Lower leg skin (tissue), 4 donors: ENCODE results near the gene VIM. TPM values are rescaled to one million over a fixed set of nuclear protein-coding genes. Genes with fewer than 3 reads are reported as not detected.

Source experiments
- DNase-seq, 2 donors: peaks; one replicate each; pipeline ENCODE4 v3.0.0-alpha.2; 2019; ENCODE audit warnings: low spot score in 2 of 2
- H3K4me3 ChIP-seq: fragments of 200-600 bp; sonication (generic); 2 replicates; pipeline ENCODE4 v1.5.1; 2017; ENCODE audit warnings: mild to moderate bottlenecking, low read depth; ENCODE audit not compliant: poor library complexity, severe bottlenecking
- POLR2A ChIP-seq, 2 donors: fragments of 450-650 bp; IDR thresholded peaks; one replicate each; pipeline ENCODE4 v1.6.1; 2016 to 2017; ENCODE audit warnings: antibody characterized with exemption in 2 of 2, mild to moderate bottlenecking in 1 of 2, moderate library complexity in 1 of 2
- WGBS, 2 donors: methylation state at CpG; one replicate each; pipeline ENCODE4 v1.1.5; 2018; 5-methylcytosine and 5-hydroxymethylcytosine counted together
- intact Hi-C: fragments of 100-400 bp; cut with DNase I; formaldehyde crosslinking; loops from one replicate; pipeline ENCODE4 v1.15.0; 2023; ENCODE audit warnings: low total_unique reads
- total RNA-seq, 4 donors: library from RNA; depleted of rRNA; stranded (reverse); fragments of >200 nt; gene quantifications; one replicate each; pipeline ENCODE4 v1.1.0, GENCODE V29; 2016
- TF ChIP-seq, protein P1 (sequence below), 3 donors: fragments of 450-650 bp; IDR thresholded peaks; one replicate each; pipeline ENCODE4 v1.5.1; 2016; ENCODE audit warnings: antibody characterized with exemption in 3 of 3, mild to moderate bottlenecking in 3 of 3, moderate library complexity in 2 of 3

The VIM gene
- total RNA-seq, 4 donors from 2014 or later = 891 to 2,288 (median 1,243) TPM

DNA sequence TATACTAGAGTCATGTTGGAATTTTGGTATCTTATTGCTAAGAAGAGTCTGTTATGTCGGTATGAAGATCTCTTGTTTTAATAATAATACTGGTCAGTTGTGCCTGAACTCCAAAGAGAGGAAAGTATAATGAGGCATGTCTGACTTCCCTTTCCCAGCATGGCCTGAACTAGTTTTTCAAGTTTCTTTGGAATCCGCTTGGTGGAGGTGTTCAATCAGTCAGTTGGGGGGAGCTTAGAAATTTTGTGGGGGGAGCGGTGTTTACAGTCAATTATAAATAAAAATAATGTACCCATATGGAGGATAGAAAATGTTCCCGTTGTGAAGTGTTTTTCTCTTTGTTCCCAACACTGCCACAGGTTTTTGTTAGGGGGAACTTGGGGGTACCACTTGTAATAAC, 25.0 kb upstream of the VIM start:
- TF ChIP-seq, protein P1, sequence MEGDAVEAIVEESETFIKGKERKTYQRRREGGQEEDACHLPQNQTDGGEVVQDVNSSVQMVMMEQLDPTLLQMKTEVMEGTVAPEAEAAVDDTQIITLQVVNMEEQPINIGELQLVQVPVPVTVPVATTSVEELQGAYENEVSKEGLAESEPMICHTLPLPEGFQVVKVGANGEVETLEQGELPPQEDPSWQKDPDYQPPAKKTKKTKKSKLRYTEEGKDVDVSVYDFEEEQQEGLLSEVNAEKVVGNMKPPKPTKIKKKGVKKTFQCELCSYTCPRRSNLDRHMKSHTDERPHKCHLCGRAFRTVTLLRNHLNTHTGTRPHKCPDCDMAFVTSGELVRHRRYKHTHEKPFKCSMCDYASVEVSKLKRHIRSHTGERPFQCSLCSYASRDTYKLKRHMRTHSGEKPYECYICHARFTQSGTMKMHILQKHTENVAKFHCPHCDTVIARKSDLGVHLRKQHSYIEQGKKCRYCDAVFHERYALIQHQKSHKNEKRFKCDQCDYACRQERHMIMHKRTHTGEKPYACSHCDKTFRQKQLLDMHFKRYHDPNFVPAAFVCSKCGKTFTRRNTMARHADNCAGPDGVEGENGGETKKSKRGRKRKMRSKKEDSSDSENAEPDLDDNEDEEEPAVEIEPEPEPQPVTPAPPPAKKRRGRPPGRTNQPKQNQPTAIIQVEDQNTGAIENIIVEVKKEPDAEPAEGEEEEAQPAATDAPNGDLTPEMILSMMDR (IDR thresholded peaks at IDR 0.05) = no peak
- no peak for TF ChIP-seq POLR2A (IDR thresholded peaks at IDR 0.05)
- intact Hi-C loops = no loop called here
- no peak for DNase-seq
- WGBS, 2 donors = 90 to 91% methylated on average over 4 of the region's 4 CpGs
- no peak overlapping the region for H3K4me3 ChIP-seq

DNA sequence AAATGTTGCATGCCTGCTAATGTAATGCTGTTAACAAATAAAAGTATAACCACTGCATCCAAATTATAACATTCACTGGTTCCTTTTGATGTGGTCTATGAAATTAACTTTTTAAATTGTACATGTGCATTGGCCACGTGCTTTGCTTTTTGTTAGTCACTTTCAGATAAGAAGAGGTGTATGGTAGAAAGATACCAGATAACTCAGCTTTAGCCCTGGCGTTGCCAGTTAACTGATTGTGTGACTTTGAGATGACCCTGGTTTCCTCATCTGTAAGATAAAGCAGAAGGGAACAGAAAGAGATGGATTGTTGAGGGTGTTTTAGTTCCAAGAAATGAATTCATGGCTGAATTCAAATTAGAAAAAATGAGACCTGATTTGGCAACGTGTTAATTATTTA, 24.6 kb upstream of the VIM start:
- intact Hi-C loops = no loop called here
- H3K4me3 ChIP-seq = no peak overlapping the region
- TF ChIP-seq, protein P1 (IDR thresholded peaks at IDR 0.05) = no peak
- no peak for TF ChIP-seq POLR2A (IDR thresholded peaks at IDR 0.05)
- DNase-seq = no peak
- WGBS, 2 donors = 55 to 56% methylated on average over 3 of the region's 3 CpGs

DNA sequence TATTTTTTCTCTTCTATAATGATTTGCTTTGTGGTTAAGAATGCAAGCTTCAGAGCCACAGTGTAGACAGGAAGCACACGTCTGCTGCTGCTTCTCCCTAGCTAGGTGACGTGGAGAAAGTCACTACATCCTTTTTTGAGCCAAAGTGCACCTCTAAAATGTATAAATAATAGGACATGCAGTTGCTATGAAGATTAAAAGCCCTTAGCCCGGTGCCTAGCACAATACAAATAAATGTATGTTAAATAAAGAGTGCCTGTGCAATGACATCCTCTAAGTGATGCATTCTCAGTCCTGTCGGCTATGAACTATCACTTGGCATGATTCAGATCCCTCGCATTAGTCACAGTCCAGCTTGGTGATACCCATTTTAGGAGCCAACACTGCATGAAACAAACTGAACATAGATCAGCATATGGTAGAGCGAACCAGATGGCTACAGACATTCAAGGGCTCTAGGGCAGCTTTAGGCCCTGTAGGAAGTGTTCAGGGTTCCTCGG, 21.8 kb upstream of the VIM start:
- no peak overlapping the region for H3K4me3 ChIP-seq
- WGBS, 2 donors = 72 to 86% methylated on average over 7 of the region's 7 CpGs
- DNase-seq = no peak
- no peak for TF ChIP-seq POLR2A (IDR thresholded peaks at IDR 0.05)
- TF ChIP-seq, protein P1 (IDR thresholded peaks at IDR 0.05) = no peak
- intact Hi-C loops = no loop called here

DNA sequence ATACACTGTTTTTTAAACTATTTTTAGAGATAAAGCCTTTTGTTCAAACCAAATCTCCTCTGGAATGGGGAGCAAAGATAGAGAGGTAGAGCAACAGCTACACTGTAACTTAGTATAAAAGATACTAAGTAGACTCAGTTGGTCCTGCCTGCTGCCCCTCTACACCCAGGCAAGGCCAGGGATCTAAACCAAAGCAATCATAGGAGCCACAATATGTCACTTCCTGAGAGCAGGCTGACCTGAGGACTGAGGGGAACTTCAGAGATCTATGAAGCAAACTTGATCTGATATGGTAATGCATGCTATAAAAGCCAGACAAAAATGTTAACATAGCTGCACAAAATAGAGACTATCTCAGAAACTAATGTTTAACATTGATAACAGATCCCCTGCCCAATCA, 19.6 kb upstream of the VIM start:
- H3K4me3 ChIP-seq = no peak overlapping the region
- no peak for TF ChIP-seq POLR2A (IDR thresholded peaks at IDR 0.05)
- TF ChIP-seq, protein P1 (IDR thresholded peaks at IDR 0.05) = no peak
- no peak for DNase-seq
- intact Hi-C loops = no loop called here

DNA sequence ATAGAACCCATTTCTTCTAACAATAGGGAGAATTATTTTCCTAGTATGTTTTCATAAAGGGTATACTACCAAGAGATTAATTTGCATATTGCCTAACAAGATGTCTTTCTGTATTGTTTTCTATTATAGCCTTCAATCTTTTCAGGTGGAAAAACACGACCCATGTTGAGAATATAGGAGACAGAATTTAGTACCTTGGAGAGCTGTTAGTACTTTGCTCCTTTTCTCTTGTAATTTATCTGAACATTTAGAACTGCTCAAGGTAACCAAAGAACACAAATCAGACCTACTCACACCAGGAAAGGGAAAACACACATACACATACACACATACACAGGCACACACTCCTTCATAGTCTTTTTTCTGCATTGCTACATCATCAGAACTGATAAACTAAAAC, 18.7 kb upstream of the VIM start:
- 73 to 92% methylated on average over 1 of the region's 1 CpG for WGBS, 2 donors
- DNase-seq = no peak
- no peak overlapping the region for H3K4me3 ChIP-seq
- intact Hi-C loops = no loop called here
- no peak for TF ChIP-seq POLR2A (IDR thresholded peaks at IDR 0.05)
- TF ChIP-seq, protein P1 (IDR thresholded peaks at IDR 0.05) = no peak

DNA sequence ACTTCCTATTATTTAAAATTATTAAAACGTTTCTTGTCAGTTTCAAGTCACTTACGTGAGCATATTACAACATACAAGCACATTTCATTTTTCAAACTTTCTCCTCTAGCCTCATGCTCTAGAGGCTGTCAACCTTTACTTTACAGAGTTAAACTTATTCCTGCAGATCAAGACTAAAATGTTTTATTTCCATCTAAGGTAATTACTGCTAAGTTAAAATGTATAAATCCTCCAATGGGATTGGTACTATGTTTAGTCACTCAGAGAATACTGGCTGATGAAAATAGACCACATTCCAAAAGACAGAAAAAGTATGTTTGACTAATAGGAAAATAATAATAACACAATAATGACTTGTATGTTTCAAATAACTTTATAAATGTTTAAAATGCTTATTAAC, 18.2 kb upstream of the VIM start:
- intact Hi-C loops = no loop called here
- H3K4me3 ChIP-seq = no peak overlapping the region
- no peak for DNase-seq
- TF ChIP-seq, protein P1 (IDR thresholded peaks at IDR 0.05) = no peak
- TF ChIP-seq POLR2A (IDR thresholded peaks at IDR 0.05) = no peak
- WGBS, 2 donors = 68 to 69% methylated on average over 2 of the region's 2 CpGs
